Caco-2 (cell line): ENCODE results near the gene DNMT3A. TPM values are rescaled to one million over a fixed set of nuclear protein-coding genes. Genes with fewer than 3 reads are reported as not detected.

Source experiments
- BruUV-seq: library from RNA; stranded (reverse); fragments of 400-500 nt; replicated peaks from 2 replicates; lab custom pipeline; 2021; lab: Mats Ljungman, UMichigan
- CTCF ChIA-PET: fragments of 300-600 bp; sonication (Branson Sonifier 250); formaldehyde crosslinking; loops from one replicate; lab custom pipeline; 2022; ENCODE audit warnings: antibody characterized with exemption; lab: Charles Lee
- POLR2A ChIA-PET: fragments of 300-600 bp; sonication (Branson Sonifier 250); formaldehyde crosslinking; loops from one replicate; lab custom pipeline; 2022; ENCODE audit warnings: antibody characterized with exemption; lab: Charles Lee
- DNase-seq, 2 experiments: peaks; one replicate each; pipeline versions ENCODE4 v3.0.0 to v3.0.0-alpha.2; 2020 to 2022
- H3K27me3 ChIP-seq: replicated peaks from 2 replicates; pipeline ENCODE4 v1.6.0; 2011; ENCODE audit warnings: low read length; ENCODE audit not compliant: control insufficient read depth, insufficient read depth
- H3K36me3 ChIP-seq: 2 replicates; pipeline ENCODE4 v1.5.1; 2011; ENCODE audit warnings: low read length; ENCODE audit not compliant: control insufficient read depth, insufficient read depth
- H3K4me1 ChIP-seq: fragments of 250-450 bp; sonication (Bioruptor Pico); 2 replicates; pipeline ENCODE4 v1.5.1; 2020; ENCODE audit warnings: mild to moderate bottlenecking
- H3K4me3 ChIP-seq: 2 replicates; pipeline ENCODE4 v1.5.1; 2011; ENCODE audit warnings: low read depth, mild to moderate bottlenecking, control low read depth, low read length
- H3K9me3 ChIP-seq: fragments of 250-450 bp; sonication (Bioruptor Pico); 2 replicates; pipeline ENCODE4 v1.5.1; 2020; ENCODE audit warnings: mild to moderate bottlenecking, moderate library complexity
- H3K27ac Mint-ChIP-seq: one replicate; pipeline ENCODE4 v1.8.0; 2022; ENCODE audit warnings: mixed read lengths; ENCODE audit not compliant: unreplicated experiment
- H3K27me3 Mint-ChIP-seq: one replicate; pipeline ENCODE4 v1.8.0; 2022; ENCODE audit warnings: mixed read lengths; ENCODE audit not compliant: insufficient read depth, unreplicated experiment
- H3K36me3 Mint-ChIP-seq: one replicate; pipeline ENCODE4 v1.8.0; 2022; ENCODE audit warnings: mild to moderate bottlenecking, mixed read lengths; ENCODE audit not compliant: insufficient read depth, unreplicated experiment
- H3K4me1 Mint-ChIP-seq: one replicate; pipeline ENCODE4 v1.8.0; 2022; ENCODE audit warnings: low read depth, mixed read lengths; ENCODE audit not compliant: unreplicated experiment
- H3K4me3 Mint-ChIP-seq: one replicate; pipeline ENCODE4 v1.8.0; 2022; ENCODE audit warnings: mild to moderate bottlenecking, moderate library complexity, mixed read lengths; ENCODE audit not compliant: unreplicated experiment
- H3K9me3 Mint-ChIP-seq: one replicate; pipeline ENCODE4 v1.8.0; 2022; ENCODE audit warnings: mixed read lengths; ENCODE audit not compliant: unreplicated experiment
- intact Hi-C: fragments of 100-400 bp; cut with micrococcal nuclease; formaldehyde crosslinking; loops from one replicate; pipeline ENCODE4 v1.10.0; 2022; ENCODE audit not compliant: unreplicated experiment
- total RNA-seq: library from RNA; stranded (reverse); gene quantifications from 2 replicates; pipeline ENCODE4 v1.2.3, GENCODE V29; 2022
- TF ChIP-seq, protein P1 (sequence below), 2 experiments: fragments of 200-600 bp in 1 of 2; IDR thresholded peaks; 1 replicate in 1 of 2; 2 replicates in 1 of 2; pipeline versions ENCODE4 v1.5.1 to v1.8.0; 2011 to 2022; ENCODE audit warnings: antibody characterized with exemption in 1 of 2, control low read depth in 1 of 2, inconsistent platforms in 1 of 2, low read depth in 1 of 2, low read length in 1 of 2, mild to moderate bottlenecking in 1 of 2, moderate library complexity in 1 of 2; ENCODE audit not compliant: insufficient read depth in 1 of 2, severe bottlenecking in 1 of 2, unreplicated experiment in 1 of 2

The DNMT3A gene
- total RNA-seq, 1 experiment from 2014 or later = 72.2 TPM

DNA sequence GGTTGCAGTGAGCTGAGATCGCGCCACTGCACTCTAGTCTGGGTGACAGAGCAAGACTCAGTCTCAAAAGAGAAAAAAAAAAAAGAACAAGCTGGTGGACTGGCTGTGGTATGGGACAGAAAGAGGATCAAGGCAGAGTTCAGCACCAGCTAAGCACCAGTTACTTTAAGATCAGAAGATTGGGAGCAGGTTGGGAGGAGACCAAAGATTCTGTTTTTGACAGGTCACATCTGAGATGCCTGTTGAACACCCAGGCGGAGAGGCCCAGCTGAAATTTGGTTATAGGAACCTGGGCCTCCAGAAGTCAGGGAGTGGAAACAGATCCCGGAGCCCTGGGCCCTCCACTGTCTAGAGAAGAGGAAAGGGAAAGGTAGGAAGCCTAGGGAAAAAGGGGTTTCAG is 120.1 kb downstream of the DNMT3A start:
- no peaks in the 10 kb centered on the region for H3K4me1 ChIP-seq
- BruUV-seq = no TSS peak
- intact Hi-C loops = no loop called here
- Mint-ChIP-seq H3K36me3 (no peaks in the 10 kb centered on the region), H3K27ac (no peak overlapping the region), H3K9me3 (no peaks in the 10 kb centered on the region), H3K27me3 (no peaks in the 10 kb centered on the region), H3K4me3 (no peak overlapping the region), H3K4me1 (no peaks in the 10 kb centered on the region)
- DNase-seq = no peak
- TF ChIP-seq, protein P1, sequence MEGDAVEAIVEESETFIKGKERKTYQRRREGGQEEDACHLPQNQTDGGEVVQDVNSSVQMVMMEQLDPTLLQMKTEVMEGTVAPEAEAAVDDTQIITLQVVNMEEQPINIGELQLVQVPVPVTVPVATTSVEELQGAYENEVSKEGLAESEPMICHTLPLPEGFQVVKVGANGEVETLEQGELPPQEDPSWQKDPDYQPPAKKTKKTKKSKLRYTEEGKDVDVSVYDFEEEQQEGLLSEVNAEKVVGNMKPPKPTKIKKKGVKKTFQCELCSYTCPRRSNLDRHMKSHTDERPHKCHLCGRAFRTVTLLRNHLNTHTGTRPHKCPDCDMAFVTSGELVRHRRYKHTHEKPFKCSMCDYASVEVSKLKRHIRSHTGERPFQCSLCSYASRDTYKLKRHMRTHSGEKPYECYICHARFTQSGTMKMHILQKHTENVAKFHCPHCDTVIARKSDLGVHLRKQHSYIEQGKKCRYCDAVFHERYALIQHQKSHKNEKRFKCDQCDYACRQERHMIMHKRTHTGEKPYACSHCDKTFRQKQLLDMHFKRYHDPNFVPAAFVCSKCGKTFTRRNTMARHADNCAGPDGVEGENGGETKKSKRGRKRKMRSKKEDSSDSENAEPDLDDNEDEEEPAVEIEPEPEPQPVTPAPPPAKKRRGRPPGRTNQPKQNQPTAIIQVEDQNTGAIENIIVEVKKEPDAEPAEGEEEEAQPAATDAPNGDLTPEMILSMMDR (IDR thresholded peaks at IDR 0.05; ENCODE audit: insufficient read depth in 1 of 2, low read depth in 1 of 2, low read length in 1 of 2, severe bottlenecking in 1 of 2, unreplicated experiment in 1 of 2) = no peak
- H3K36me3 ChIP-seq = no peaks in the 10 kb centered on the region
- no peaks in the 10 kb centered on the region for H3K9me3 ChIP-seq
- H3K4me3 ChIP-seq = no peak overlapping the region
- POLR2A ChIA-PET = no interaction called here
- CTCF ChIA-PET = no interaction called here
- H3K27me3 ChIP-seq = no peaks in the 10 kb centered on the region

DNA sequence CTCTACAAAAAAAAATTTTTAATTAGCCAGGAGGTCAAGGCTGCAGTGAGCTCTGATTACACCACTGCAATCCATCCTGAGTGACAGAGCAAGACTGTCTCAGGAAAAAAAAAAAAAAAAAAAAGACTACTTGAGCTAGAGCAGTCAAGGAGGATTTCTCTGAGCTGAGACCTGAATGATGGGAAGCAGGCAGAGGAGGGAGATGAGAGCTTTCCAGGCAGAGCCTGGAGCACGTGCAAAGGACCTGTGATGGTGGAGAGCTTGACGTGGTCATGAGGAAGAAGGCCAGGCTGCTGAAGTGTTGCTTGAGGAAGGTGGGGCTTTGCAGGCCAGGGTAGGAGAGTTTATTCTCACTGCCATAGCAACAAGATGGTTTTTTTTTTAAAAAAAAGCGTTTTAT is 121.4 kb downstream of the DNMT3A start:
- intact Hi-C loops = no loop called here
- ChIA-PET POLR2A (no interaction called here), CTCF (no interaction called here)
- H3K4me3 ChIP-seq = no peak overlapping the region
- H3K27me3 ChIP-seq = no peaks in the 10 kb centered on the region
- H3K9me3 ChIP-seq = no peaks in the 10 kb centered on the region
- H3K36me3 Mint-ChIP-seq = no peaks in the 10 kb centered on the region
- no peaks in the 10 kb centered on the region for H3K4me1 Mint-ChIP-seq
- H3K36me3 ChIP-seq = no peaks in the 10 kb centered on the region
- no TSS peak for BruUV-seq
- no peaks in the 10 kb centered on the region for H3K27me3 Mint-ChIP-seq
- H3K4me1 ChIP-seq = no peaks in the 10 kb centered on the region
- DNase-seq = no peak
- TF ChIP-seq, protein P1 (IDR thresholded peaks at IDR 0.05; ENCODE audit: insufficient read depth in 1 of 2, low read depth in 1 of 2, low read length in 1 of 2, severe bottlenecking in 1 of 2, unreplicated experiment in 1 of 2) = no peak
- H3K9me3 Mint-ChIP-seq = no peaks in the 10 kb centered on the region
- no peak overlapping the region for H3K27ac Mint-ChIP-seq
- no peak overlapping the region for H3K4me3 Mint-ChIP-seq

DNA sequence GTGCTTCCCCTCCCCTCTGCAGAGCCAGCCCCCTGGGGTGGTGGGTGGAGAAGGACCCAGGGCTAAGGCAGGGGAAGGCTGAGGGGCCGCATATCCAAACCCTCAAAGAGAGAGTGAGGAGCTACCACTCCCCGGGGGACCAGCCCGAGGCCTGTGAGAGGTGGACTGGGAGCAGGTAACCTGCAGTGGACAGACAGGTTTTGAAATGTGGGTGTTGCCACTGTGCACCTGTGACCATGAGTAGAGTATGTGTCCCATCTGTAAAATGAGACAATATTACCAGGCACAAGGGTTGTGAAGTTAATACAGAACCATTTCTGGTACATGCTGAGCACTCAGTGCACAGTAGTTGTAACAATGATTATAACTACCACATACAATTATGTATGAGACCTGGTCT is 122.1 kb downstream of the DNMT3A start:
- Mint-ChIP-seq H3K4me3 (no peak overlapping the region), H3K27ac (no peak overlapping the region), H3K36me3 (no peaks in the 10 kb centered on the region), H3K9me3 (no peaks in the 10 kb centered on the region), H3K4me1 (no peaks in the 10 kb centered on the region), H3K27me3 (no peaks in the 10 kb centered on the region)
- no peaks in the 10 kb centered on the region for H3K27me3 ChIP-seq
- no peaks in the 10 kb centered on the region for H3K9me3 ChIP-seq
- CTCF ChIA-PET = interaction anchor here (0.6 to 1.2 kb wide), 2 partner anchors 9 to 1178 kb away, joined by 5 to 6 read pairs; no protein-coding TSS in a partner anchor
- no peaks in the 10 kb centered on the region for H3K36me3 ChIP-seq
- DNase-seq = no peak
- intact Hi-C loops = no loop called here
- TF ChIP-seq, protein P1 (IDR thresholded peaks at IDR 0.05; ENCODE audit: insufficient read depth in 1 of 2, low read depth in 1 of 2, low read length in 1 of 2, severe bottlenecking in 1 of 2, unreplicated experiment in 1 of 2) = no peak
- H3K4me3 ChIP-seq = no peak overlapping the region
- H3K4me1 ChIP-seq = no peaks in the 10 kb centered on the region
- no TSS peak for BruUV-seq
- POLR2A ChIA-PET = no interaction called here
